Astrocyte of the cerebellum (primary cell): ENCODE data around the gene RALGPS1.
A peak's percentile ranks its signal among the peaks of the same experiment; 100 is the strongest.

ENCODE experiments used
- DNase-seq: peaks from one replicate; pipeline ENCODE4 v3.0.0-alpha.2; 2011; ENCODE audit warnings: low read depth
- H3K4me3 ChIP-seq: 2 replicates; pipeline ENCODE4 v1.5.1; 2011; ENCODE audit warnings: mild to moderate bottlenecking, low read depth, low read length, moderate library complexity
- in situ Hi-C: cut with HindIII; loops from 2 replicates; pipeline ENCODE4 v1.10.0; 2017; ENCODE audit warnings: low sequenced_read_pairs
- TF ChIP-seq, protein P1 (sequence below): IDR thresholded peaks from 2 replicates; pipeline ENCODE4 v1.5.1; 2012; ENCODE audit warnings: low read length, low read depth, moderate library complexity, mild to moderate bottlenecking; ENCODE audit errors: missing control alignments

RALGPS1 gene

DNA sequence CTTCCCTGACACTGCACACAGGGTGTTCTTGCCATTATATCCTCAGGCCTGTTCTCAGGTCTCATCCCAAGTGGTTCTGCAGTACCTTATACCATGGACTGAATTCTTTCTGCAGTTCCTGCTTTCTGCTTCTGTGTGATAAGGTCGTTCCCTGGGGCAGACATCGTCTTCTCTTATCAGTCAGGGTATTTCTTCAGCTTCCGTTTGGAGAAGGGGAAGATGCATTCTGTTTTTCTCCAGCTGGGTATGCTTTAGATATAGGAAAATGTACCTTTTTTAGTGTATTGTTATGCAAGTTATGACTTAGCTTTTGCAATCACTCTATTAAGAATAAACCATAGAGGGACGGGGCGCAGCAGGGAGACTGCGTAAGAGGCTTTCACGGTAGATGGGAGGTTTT is 31.1 kb downstream of the RALGPS1 start:
- TF ChIP-seq, protein P1, sequence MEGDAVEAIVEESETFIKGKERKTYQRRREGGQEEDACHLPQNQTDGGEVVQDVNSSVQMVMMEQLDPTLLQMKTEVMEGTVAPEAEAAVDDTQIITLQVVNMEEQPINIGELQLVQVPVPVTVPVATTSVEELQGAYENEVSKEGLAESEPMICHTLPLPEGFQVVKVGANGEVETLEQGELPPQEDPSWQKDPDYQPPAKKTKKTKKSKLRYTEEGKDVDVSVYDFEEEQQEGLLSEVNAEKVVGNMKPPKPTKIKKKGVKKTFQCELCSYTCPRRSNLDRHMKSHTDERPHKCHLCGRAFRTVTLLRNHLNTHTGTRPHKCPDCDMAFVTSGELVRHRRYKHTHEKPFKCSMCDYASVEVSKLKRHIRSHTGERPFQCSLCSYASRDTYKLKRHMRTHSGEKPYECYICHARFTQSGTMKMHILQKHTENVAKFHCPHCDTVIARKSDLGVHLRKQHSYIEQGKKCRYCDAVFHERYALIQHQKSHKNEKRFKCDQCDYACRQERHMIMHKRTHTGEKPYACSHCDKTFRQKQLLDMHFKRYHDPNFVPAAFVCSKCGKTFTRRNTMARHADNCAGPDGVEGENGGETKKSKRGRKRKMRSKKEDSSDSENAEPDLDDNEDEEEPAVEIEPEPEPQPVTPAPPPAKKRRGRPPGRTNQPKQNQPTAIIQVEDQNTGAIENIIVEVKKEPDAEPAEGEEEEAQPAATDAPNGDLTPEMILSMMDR: no peak
- no peak overlapping the region for H3K4me3 ChIP-seq
- in situ Hi-C loops: no loop called here
- no peak for DNase-seq

DNA sequence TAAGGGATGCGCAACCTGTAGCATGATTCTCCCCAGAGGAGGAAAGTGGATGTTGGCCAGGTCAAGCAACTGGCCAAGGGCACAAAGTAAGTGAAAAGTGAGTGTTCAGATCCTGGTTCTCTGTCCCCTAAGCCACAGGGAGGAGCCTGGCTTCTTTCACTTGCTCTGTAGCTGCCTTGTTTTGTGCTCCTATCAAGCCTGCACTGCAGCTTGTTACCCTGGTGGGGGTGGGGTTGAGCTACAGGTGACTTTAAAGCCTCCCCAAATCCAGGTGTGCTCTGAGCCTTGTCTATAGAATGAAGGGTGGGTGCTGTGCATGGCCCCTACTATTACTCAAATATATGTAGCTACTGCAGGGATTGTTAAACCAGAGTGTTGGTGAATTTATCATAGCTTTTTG is 32.9 kb downstream of the RALGPS1 start:
- H3K4me3 ChIP-seq: no peak overlapping the region
- DNase-seq: no peak
- in situ Hi-C loops: no loop called here
- TF ChIP-seq, protein P1: no peak

DNA sequence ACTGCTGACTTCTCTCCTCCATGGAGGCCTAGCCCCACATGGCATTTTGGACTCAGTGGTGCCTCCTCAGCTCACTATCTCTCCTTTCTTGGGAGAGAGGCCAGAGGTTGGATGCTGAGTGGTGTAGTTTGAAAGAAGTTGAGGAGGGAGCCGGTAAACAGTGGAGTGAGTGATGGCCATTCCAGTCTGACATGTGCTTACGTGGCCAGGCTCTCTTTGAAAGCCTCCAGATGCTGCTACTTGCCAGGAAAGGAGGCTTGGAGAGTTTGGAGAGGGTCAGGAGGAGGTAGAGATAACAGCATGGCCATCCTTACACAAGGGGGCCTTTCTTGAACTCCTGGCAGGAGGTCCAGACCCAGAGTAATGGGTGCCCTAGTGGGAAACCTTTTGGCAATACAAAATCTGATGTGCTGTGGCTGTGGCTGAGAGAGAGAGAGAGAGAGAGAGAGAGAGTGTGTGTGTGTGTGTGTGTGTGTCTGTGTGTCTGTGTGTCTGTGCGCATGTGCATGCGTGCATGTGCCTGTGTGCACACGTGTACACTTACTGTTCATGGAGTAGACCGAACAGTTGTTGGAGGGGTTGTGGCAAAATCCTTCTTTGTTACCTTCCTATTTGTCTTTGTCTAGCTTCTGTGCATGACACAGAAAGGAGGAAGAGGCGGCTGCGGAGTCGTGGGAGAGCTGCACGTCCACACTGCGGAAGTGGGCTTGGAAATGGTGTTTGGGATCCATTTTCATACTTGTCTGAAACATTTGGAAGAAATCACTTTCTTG is 37.8 kb downstream of the RALGPS1 start:
- in situ Hi-C loops: no loop called here
- no peak overlapping the region for H3K4me3 ChIP-seq
- TF ChIP-seq, protein P1: no peak
- DNase-seq: no peak

DNA sequence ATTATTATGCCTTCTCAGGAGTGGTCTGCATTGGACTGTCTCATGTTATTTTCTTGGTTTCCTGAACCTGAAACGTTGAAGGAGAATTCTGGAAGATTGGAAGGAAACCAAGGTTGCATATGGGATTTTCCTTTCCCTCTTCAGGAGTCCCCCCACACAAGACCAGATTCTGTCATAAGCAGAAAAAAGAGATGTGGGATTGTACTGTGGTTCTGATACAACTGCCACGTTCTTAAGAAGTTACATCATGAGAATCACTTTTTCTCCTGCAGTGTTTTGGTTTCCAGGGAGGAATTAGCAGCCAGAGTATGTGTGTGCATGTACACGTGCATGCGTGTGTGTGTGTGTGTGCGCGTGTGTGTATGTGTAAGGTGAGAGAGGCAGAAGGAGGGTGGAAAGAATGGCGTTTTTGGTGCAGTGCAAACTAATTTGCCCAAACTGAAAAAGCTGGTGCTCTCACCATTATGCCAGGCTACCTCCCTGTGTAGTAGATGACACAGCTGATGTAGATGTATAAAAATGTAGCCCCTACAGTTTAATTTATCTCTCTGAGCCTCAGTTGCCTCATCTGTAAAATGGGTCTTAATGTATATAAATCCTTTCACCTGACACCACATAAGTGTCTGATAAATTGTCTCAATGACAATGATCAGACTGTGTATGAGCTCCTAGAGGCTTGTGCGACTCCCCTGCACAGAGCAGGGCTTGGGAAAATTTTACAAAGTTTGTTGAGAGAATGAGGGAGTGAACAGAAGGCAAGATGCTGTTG is 38.6 kb downstream of the RALGPS1 start:
- H3K4me3 ChIP-seq: no peak overlapping the region
- in situ Hi-C loops: no loop called here
- no peak for DNase-seq
- TF ChIP-seq, protein P1: no peak

DNA sequence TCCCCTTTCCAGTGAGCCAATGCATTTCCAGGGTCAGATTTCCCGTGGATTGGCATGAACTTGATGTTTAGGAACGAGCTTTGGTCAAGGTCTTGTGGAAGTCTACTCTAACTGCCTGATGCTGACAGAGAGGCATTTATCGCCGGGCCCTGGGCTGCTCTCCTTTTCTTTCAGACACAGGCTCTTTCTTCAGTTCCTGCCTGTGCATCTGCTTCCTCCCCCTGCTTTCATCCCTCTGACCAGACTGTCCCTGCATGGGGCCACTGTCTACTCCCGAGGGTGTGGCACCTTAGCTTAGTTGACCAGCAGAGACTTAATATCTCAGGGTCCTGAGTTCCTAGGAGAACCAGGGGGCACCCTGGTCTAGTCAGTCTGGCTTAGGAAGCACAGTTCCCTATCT is 41.2 kb downstream of the RALGPS1 start:
- DNase-seq: no peak
- no peak overlapping the region for H3K4me3 ChIP-seq
- TF ChIP-seq, protein P1: no peak
- in situ Hi-C loops: no loop called here

DNA sequence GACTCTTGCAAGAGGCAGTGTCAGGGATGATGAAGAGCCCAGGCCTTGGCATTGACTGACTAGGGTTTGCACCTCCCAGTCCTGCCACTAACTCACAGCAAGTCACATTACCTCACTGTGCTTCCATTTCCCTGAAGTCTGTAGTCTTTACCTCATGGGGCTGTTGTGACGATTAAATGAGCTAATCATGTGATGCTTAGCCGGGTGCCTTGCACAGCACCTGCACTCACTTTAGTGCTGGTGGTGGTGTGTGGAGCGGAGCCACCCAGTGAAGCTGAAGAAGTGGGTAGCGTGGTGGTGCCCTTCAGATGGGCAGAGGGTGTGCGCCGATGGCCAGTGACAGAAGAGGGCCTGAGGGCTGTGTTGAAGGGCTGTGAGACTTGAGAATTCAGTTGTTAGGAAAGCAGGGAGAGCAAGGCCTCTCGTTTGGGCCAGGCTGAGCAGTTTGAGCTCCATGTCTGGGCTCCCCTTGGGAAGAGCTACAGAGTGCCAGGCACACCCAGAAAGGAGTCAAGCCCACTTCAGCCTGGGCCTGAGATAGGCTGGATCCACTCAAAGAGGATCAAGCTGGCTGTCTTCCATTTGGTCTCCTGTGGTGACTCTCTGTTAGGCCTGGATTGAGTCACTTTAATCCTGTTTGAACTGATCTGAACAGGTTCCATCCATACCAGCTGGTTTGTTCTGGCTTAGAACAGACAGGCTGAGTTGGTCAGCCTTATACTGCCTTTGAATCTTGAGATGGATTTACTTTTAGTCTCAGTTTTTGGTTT is 42.5 kb downstream of the RALGPS1 start:
- in situ Hi-C loops: no loop called here
- no peak overlapping the region for H3K4me3 ChIP-seq
- TF ChIP-seq, protein P1: no peak
- peak; percentile 22 for DNase-seq
